Cardiac fibroblast (primary cell): ENCODE results near the gene RPL10.

Experiments used
- DNase-seq, 2 donors: peaks; one replicate each; pipeline versions ENCODE4 v3.0.0 to v3.0.0-alpha.2; 2010; ENCODE audit warnings: low read depth in 2 of 2
- H3K4me3 ChIP-seq, 2 donors: replicated peaks in 1 of 2; 1 replicate in 1 of 2; 2 replicates in 1 of 2; pipeline ENCODE4 v1.5.1; 2011; ENCODE audit warnings: low read depth in 2 of 2, low read length in 2 of 2, mild to moderate bottlenecking in 2 of 2, moderate library complexity in 1 of 2
- TF ChIP-seq, protein P1 (sequence below): IDR thresholded peaks from one replicate; pipeline ENCODE4 v1.5.1; 2011; ENCODE audit warnings: low read depth, mild to moderate bottlenecking, low read length, inconsistent platforms

Gene RPL10

GRCh38 chrX:154355094-154355775, 42.9 kb upstream of the RPL10 start:
- no peak for DNase-seq
- H3K4me3 ChIP-seq: no peak overlapping the region
- TF ChIP-seq, protein P1, sequence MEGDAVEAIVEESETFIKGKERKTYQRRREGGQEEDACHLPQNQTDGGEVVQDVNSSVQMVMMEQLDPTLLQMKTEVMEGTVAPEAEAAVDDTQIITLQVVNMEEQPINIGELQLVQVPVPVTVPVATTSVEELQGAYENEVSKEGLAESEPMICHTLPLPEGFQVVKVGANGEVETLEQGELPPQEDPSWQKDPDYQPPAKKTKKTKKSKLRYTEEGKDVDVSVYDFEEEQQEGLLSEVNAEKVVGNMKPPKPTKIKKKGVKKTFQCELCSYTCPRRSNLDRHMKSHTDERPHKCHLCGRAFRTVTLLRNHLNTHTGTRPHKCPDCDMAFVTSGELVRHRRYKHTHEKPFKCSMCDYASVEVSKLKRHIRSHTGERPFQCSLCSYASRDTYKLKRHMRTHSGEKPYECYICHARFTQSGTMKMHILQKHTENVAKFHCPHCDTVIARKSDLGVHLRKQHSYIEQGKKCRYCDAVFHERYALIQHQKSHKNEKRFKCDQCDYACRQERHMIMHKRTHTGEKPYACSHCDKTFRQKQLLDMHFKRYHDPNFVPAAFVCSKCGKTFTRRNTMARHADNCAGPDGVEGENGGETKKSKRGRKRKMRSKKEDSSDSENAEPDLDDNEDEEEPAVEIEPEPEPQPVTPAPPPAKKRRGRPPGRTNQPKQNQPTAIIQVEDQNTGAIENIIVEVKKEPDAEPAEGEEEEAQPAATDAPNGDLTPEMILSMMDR: no peak

GRCh38 chrX:154355776-154356140, 42.4 kb upstream of the RPL10 start:
- no peak overlapping the region for H3K4me3 ChIP-seq
- no peak for DNase-seq
- TF ChIP-seq, protein P1: no peak

GRCh38 chrX:154356596-154356995, 41.6 kb upstream of the RPL10 start:
- DNase-seq: no peak
- TF ChIP-seq, protein P1: no peak
- no peak overlapping the region for H3K4me3 ChIP-seq

GRCh38 chrX:154357205-154357604, 41.0 kb upstream of the RPL10 start:
- TF ChIP-seq, protein P1: no peak
- DNase-seq: no peak
- no peak overlapping the region for H3K4me3 ChIP-seq

GRCh38 chrX:154358011-154358410, 40.2 kb upstream of the RPL10 start:
- H3K4me3 ChIP-seq: no peak overlapping the region
- TF ChIP-seq, protein P1: no peak
- DNase-seq: no peak

DNA sequence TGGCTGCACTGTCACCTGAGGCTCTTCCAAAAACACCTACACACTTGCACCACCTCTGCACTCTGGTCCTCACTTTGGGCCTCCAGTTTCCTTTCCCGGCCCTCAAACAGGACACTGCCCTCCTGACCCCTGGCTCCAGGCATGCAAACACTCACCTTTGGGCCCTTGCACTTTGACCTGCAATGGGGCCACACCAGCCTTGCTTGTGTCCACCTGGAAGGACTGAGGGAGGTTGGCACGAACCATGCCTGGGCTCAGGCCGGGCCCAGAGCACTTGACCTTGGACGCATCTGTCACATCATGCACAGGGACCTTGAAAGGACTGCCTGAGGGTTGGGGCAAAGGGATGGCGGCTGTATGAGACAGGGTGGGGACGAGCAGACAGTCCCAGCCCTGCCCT, 39.3 kb upstream of the RPL10 start:
- H3K4me3 ChIP-seq: no peak overlapping the region
- DNase-seq: no peak
- TF ChIP-seq, protein P1: no peak
